Medulla oblongata (tissue), 1 donor: ENCODE measurements around the gene EPB41.

Source experiments
- DNase-seq: peaks from one replicate; pipeline ENCODE4 v3.0.0-alpha.2; 2015; ENCODE audit errors: extremely low spot score

Gene EPB41

DNA sequence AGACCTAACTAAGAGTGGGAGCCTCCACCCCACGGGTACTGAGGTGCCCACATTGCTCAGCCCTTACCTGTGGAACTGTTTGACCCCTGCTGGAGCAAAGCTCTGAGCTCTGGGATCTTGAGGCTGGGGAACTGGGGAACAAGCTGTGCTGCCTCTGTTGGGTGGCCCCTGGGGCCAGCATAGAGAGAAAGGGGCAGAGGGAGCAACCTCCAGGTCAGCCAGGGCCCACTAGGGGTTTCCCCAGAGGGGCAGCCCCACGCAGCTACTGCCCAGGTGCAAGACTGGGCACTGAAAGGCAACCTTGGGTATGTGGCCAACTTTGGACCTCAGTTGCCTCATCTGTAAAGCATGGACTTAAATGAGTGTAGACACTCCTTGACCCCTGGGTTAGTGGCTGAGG lies 23.5 kb upstream of the EPB41 start:
- no peak for DNase-seq

DNA sequence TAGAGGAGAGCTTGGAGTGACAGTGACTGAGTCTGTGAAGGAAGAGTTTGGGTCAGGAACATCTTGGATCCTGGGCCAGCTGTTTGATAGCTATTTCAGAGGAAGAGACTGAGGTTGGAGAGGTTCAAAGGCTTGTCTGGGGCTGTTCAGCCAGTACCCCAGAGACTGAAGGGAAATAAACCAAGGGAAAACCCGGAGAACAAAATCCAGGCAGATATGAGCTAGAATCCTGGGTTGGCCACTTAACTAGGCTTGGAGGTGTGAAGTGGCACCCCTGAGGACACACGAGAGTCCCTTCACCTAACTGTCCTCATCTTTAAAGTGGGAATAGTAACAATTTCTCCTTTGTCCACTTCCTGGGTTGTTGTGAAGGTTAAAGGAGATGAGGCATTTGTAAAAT lies 23.1 kb upstream of the EPB41 start:
- no peak for DNase-seq

- no peak for DNase-seq
Measured at GRCh38 chr1:28893403-28894102, 20.8 kb upstream of the EPB41 start.

GRCh38 chr1:28894785-28895184 lies 19.6 kb upstream of the EPB41 start:
- DNase-seq = no peak

- DNase-seq = no peak
Measured at GRCh38 chr1:28895896-28896608, 18.3 kb upstream of the EPB41 start.

- DNase-seq = no peak
Measured at GRCh38 chr1:28896609-28896986, 17.8 kb upstream of the EPB41 start.

- DNase-seq = no peak
Measured at GRCh38 chr1:28897789-28898188, 16.6 kb upstream of the EPB41 start.

- no peak for DNase-seq
Measured at GRCh38 chr1:28898405-28898881, 15.9 kb upstream of the EPB41 start.

GRCh38 chr1:28899267-28899666 lies 15.1 kb upstream of the EPB41 start:
- DNase-seq = no peak

DNA sequence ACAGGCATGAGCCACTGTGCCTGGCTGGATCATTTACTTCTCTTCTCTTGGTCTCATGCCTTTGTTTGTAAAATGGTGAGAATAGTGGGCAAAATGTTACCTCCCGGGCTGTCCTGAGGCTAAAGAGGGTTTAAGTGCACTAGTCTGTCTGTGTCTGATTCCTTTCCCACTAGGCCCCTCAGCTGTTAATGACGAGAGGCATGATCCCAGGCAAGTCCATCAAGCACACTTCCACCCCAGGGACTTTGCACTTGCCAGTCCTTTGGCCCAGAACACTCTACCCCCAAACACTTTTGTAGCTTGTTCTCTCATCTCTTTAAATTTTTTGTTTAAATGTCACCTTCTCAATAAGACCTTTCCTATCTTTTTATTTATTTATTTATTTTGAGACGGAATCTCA lies 13.8 kb upstream of the EPB41 start:
- no peak for DNase-seq

GRCh38 chr1:28902738-28903137 lies 11.6 kb upstream of the EPB41 start:
- no peak for DNase-seq

GRCh38 chr1:28905921-28906666 lies 8.3 kb upstream of the EPB41 start:
- no peak for DNase-seq

DNA sequence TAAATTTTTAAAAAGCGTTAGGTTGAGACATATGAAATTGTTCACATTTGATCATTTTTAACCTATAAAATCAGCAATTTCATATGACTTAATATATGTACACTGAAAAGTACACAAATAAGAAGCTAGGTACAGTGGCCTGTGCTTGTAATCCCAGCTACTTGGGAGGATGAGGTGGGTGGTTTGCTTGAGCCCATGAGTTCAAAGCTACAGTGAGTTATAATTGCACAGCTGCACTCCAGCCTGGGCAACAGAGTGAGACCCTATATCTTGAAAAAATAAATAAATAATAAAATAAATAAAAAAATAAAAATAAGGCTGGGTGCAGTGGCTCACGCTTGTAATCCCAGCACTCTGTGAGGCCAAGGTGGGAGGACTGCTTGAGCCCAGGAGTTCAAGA lies 5.2 kb upstream of the EPB41 start:
- no peak for DNase-seq

DNA sequence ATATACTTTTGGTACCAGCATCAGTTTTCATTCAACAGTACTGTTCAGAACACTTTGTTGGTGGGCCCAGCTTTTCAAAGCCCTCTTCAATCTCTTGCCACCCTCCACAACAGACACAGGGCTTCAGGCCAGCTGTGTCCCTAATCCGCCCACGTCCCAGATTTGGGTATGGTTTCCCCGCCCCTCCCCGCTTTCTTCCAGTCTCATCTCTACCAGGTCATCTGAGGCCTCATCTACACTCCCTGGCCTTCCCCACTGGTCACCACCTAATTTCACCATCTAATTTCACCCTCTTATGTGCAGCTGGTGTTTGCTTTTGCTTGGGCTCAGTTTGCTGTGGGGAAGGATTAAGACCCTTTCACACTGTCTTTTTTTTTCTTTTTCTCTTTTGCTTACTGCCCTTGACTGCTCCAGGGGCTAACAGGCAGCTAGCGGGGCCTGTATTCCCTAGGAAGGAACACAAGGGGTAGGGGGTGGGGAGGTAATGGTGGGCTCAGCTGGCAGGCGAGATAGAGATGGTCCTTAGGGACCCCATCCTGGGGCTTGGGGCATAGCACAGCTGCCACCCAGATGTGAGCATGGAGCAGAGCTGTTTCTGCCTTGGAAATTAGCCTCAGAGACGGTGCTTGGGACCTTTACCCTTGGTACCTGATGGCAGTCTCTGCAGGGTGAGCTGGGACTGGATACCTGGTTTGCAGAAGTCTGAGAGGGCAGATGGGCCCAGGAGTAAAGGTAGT lies 3.8 kb upstream of the EPB41 start:
- DNase-seq = no peak

DNA sequence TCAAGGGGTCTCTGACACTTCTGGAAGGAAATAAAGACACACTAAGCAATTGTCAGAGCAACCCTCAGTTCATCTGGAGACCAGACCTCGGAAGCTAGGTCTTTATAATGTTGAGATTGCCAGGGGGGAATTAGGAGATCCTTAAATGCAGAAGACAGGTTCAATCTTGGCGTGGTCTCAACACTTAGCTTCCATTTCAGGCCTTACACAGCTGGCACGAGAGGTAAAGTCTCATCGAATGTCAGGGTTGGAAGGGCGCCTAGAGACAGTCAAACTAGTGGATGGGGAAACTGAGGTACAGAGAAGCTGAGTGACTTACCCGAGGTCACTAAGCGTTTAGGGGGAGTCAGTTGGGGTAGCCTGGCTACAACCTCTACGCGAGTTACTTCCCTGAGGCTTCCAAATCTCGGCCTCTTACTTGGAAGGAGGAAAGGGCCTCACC lies 562 bp upstream of the EPB41 start:
- DNase-seq = no peak

DNA sequence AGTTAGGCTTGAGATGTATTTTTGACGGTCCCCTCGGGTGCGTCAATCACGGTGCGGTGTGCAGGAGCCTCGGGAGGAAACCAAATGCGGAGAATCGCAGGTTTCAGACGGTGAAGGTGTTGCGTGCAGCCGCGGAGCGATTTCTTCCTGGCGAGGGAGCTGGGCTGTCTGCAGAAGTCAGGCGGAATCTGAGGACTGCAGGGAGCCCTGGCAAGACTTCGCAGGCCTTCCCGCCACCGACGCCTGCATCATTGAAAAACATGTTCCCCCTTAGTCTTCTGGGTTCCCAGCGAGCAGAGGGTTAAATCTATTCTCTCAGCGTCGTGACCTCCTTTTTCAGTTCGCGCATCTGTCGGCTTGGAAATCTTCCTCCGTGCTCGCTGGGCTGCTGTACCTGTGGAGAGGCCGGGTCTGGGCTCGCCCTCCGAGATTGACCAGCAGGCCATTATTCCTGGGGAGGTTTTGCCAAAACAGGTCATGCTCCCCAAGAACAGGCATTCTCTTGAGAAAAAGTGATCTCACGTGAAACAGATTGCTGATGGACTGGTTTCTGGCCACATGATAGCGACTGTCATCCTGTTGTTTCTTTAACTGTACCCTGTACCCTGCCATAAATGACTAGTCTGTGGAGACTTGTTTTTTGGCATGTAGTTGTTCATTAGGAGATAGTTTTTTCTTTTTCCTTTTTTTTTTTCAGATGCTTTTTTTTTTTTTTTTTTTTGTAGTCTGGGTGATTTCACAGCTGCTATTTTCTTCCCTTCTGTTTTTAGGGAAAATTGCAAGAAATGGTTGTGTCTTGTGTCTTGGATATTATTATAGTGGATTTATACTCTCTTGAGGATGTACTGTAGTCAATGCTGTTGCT lies 894 bp downstream of the EPB41 start:
- no peak for DNase-seq

DNA sequence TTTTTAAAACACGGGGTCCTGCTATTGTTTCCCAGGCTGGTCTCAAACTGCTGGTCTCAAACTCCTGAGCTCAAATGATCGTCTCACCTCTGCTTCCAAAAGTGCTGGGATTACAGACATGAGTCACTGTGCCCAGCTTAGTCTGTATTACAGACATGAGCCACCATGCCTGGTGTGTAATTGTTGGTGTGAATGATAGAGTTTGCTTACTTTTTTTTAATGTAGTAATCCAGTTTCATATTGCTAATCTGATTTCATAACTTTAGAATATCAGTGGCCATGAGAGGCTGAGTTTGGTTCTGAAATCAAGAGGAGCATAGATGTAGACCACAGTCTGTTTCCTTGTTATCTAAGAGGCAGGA lies 3.4 kb downstream of the EPB41 start:
- no peak for DNase-seq

GRCh38 chr1:28921286-28921869 lies 7.0 kb downstream of the EPB41 start:
- no peak for DNase-seq

GRCh38 chr1:28925350-28925891 lies 11.1 kb downstream of the EPB41 start:
- DNase-seq = no peak

DNA sequence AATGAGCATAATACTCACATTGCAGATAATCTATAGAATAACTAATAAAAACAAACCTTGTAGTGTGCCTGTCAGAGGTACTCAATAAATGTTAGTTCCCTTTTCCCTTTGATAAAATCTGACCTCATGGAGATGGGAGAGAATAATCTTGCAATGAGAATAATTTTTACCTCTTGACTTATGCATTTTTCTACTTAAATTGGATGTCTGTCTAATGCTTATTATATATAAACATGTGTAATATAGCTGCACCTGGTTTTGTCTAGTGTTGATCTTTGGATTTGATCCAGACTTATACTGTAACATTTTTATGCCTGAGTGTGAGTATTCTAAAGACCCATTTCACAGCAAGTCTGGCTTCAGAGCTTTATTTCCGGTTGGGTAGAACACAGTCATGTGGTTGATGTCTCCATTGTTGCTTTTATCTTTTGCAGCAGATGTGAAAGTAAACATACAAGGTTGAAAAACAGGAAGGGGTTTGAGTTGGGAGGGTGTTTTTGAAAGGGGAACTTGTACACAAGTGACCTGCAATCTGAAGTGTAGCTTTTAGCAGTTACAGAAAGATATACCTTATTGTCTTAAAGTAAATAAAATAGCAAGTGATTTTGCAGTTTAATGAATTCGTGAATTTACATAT lies 12.4 kb downstream of the EPB41 start:
- DNase-seq = peak; percentile 71
